HG03571 (cell line): Measurements from ENCODE around the gene EWSR1.
"Not testable (repeated sequence)": the region's sequence is repeated elsewhere in the genome, so short reads cannot be mapped to it uniquely, and the experiment has no call there.

ENCODE experiments used
- ATAC-seq: cut with Tn5 transposase; IDR thresholded peaks from one replicate; pipeline ENCODE4 v1.9.1; 2021; ENCODE audit not compliant: unreplicated experiment

The EWSR1 gene, protein sequence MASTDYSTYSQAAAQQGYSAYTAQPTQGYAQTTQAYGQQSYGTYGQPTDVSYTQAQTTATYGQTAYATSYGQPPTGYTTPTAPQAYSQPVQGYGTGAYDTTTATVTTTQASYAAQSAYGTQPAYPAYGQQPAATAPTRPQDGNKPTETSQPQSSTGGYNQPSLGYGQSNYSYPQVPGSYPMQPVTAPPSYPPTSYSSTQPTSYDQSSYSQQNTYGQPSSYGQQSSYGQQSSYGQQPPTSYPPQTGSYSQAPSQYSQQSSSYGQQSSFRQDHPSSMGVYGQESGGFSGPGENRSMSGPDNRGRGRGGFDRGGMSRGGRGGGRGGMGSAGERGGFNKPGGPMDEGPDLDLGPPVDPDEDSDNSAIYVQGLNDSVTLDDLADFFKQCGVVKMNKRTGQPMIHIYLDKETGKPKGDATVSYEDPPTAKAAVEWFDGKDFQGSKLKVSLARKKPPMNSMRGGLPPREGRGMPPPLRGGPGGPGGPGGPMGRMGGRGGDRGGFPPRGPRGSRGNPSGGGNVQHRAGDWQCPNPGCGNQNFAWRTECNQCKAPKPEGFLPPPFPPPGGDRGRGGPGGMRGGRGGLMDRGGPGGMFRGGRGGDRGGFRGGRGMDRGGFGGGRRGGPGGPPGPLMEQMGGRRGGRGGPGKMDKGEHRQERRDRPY

GRCh38 chr22:29267858-29268510, at the start of gene EWSR1, which contains the start of gene RHBDD3:
Gene EWSR1 (plus strand): TSS chr22:29268268. CDS start chr22:29268337, 69 bp downstream.
Gene RHBDD3 (minus strand): TSS chr22:29267981. CDS start chr22:29265626, 2,355 bp downstream.
- peak; percentile 73 for ATAC-seq

- ATAC-seq = no peak
These were observed 49.2 kb upstream of the EWSR1 start for GRCh38 chr22:29218758-29219408.

- ATAC-seq = not testable (repeated sequence)
These were observed 48.7 kb upstream of the EWSR1 start for GRCh38 chr22:29219409-29219782.

DNA sequence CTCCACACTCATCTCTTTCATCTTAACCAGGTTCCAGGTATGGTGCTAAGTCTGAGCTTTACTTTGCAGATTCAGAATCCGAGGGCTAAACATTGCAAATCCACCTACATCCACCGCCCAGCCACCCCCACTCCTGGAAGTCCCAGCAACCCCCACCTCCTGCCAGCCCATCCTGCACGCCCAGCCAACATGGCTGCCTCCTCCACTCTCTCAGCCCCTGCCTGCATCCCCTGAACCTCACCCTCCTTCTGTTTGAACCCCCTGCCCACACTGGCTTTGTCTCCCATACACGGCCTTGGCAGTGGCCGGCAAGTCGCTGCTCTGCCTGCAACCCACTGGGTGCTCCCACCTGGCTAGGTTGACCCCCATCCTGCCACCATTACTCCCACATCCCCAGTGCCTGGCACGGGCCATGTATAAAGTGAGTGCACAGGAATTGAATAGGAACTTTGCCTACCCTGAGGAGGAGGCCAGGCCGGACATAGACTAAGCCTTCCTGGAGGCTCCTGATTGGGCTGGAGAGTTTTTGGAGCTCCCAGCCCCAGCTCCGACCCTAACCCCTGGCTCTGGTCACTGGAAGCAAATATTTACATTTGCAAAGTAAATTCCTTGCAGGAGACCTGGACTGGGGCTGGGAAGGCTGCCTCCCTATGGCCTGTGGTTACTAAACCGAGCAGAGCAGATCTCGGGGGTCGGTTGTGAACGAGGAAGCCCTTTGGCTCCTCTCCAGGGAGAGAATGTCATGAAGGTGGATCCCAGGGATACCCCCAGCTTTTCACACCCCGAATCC, 48.0 kb upstream of the EWSR1 start:
- ATAC-seq = no peak

- no peak for ATAC-seq
These were observed 43.8 kb upstream of the EWSR1 start for GRCh38 chr22:29224121-29224858.

DNA sequence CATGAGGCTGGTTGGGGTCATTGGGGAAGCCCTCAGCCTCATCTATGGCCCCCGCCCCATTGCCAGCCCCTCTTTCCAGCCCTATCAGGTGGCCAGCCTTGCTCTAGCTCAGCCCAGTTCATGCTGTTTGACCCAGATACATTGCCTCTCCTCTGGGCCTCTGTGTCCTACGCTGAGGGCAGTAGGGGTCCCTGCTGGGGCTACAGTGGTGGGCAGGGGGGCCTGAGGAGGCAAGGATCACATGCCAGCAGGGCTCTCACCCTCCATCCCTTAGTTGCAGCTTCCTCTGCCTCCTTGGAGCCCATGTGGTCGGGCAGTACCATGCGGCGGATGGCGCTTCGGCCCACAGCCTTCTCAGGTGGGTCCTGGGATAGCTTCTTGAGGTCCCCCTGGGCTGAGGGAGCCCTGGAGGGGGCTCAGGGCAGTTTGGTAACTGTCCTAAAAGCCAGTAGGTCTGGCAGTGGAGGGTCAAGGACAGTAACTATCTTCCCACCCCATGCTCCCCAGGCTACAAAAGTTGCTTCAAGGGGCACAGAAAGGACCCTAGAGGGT, 43.1 kb upstream of the EWSR1 start:
- ATAC-seq = no peak

DNA sequence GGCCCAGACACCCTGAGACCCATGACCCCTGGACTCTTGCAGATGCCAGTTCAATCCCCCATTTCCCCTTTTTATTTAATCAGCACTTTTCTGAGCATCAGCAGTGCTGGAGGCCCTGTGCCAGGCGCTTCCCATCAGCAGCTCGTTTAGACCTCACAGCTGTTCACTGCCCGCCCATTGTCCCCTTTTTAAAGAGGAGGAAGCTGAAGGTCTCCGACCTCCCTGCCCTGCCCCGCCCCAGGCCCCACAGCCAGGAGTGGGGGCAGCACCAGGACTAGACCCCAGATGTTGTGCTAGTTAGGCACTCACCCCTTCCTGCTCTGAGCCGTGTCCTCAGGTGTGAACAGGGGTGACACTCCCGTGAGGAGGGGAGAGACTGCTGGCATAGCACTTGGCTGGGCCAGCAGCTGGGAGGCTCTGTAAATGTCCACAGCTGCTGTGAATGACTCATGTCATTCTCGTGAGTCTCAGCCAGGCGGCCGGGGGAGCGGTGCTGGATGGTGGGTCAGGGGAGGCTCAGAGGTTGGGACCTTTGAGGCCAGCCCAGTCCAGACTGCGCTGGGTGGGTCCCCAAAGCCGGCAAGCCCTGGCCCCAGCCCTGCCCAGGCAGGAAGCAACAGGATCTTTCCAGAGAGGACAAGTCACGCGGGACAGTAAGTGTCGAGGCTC, 42.5 kb upstream of the EWSR1 start:
- ATAC-seq = no peak

DNA sequence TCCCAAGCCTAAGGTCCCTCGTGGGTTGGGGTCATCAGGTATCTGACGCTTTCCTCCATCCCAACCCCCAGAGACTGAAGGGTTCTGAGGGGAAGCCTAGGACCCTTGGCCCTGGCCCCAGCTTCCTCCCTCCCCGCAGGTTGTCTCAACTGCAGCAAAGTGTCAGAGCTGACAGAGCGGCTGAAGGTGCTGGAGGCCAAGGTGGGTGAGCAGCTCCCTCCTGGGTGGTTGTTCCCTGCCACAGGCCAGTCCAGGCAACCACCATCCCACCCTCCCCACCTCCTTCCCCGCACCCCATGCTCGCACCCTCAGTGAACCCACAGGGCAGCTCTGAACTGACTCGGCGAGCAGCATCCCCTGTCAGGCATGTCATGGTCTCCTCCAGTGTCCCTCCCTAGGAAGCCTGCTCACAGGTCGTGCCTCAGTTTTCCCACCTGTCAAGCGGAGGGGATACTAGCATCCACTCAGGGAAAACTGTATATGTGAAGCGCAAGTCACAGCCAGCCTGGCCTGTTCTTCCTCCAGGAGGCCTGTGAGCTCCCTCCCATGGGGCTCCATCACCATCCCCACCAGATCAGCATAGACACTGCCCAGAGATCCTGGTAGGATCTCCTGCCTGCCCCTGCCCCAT, 41.6 kb upstream of the EWSR1 start:
- ATAC-seq = no peak

GRCh38 chr22:29230972-29231875, 36.8 kb upstream of the EWSR1 start:
- no peak for ATAC-seq

GRCh38 chr22:29231971-29232959, 35.8 kb upstream of the EWSR1 start:
- no peak for ATAC-seq

GRCh38 chr22:29233277-29233877, 34.7 kb upstream of the EWSR1 start:
- ATAC-seq = no peak

DNA sequence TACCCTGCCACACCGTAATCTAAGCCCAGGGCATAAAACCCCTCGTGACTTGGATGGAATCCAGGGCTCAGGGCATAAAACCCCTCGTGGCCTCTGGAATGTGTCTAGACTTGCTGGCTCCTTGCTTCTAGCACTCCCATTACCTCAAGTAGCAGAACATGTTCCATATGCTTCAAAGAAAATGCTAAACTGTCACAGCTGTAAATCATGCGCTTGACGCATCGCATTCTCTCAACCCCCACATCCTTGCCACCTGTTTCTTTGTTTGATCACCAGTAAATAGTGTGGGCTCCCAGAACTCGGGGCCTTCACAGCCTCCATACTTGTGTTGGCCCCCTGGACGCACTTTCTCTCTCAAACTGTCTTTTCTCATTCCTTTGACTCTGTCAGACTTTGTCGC, 27.6 kb upstream of the EWSR1 start:
- not testable (repeated sequence) for ATAC-seq

DNA sequence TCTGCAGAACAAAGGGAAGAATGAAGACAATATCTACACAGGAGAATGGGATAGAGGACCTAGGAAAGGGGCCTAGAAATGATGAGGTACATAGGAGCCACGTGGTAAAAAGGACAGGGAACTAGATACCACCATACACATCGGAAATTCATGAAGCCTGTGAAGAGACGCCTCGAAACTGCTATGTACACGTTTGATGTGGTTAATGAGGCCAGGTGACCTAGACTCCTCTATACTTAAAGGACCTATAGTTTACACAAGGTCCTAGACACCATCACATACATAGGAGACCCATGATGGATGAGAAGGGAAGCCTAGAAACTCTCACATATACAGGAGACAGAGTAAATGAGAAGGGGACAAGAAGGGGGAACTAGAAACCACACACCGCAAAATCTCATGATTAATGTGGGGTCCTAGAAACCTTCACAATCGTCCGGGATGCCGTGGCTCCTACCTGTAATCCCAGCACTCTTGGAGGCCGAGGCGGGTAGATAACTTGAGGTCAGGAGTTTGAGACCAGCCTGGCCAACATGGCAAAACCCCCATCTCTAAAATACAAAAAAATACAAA, 24.1 kb upstream of the EWSR1 start:
- no peak for ATAC-seq

DNA sequence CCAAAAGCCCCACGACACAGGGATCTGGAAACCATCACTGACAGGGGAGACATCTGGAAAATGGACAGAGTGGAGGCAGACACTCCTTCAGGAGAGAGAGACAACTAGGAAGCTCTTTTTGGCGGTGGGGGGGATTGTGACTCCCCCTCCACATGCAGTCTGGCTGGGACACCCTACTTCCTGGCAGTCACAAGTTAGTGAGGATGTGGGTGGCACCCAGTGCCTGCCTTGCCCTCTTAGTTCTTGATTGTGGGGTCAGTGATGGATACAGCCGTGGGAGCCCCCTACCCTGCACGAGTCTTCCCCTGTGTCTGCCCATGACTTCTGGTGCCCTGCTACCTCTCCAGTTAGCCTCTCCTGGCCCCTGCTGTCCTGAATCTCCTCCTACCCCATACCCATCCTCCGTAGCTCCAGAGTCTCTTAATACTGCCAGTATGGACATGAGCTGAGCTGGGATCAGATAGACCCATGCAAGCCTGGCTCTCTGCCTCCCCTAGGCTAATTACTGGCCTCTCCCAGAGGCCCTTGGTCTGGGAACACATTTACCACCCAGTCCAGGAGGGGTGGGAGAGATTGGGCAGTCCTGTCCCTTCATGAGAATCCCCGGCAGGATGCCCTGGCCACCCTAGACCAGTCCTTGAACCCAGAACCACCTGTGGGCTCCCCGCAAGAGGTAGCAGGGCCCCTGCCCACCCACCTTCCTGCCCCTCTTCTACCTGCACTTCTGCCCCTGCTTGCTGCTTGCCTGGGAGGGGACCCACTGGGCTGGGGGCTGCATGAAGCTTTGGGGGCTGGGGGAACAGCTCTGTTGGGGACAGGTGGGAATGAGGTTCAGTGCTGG, 23.1 kb upstream of the EWSR1 start:
- no peak for ATAC-seq
